SJSA1 (cell line): Measurements from ENCODE around the gene KLHL24. TPM values are rescaled to one million over a fixed set of nuclear protein-coding genes. Genes with fewer than 3 reads are reported as not detected.
A peak's percentile ranks its signal among the peaks of the same experiment; 100 is the strongest.
"Not testable (repeated sequence)": the region's sequence is repeated elsewhere in the genome, so short reads cannot be mapped to it uniquely, and the experiment has no call there.

Experiments
- DNase-seq, 2 experiments: peaks; one replicate each; pipeline ENCODE4 v3.0.0-alpha.2; 2015 to 2020; ENCODE audit warnings: low spot score in 2 of 2, low read depth in 1 of 2
- H3K27ac ChIP-seq: fragments of 250-450 bp; sonication (Bioruptor Pico); 2 replicates; pipeline ENCODE4 v1.5.1; 2020; ENCODE audit warnings: mild to moderate bottlenecking, moderate library complexity
- H3K27me3 ChIP-seq: fragments of 250-450 bp; sonication (Bioruptor Pico); replicated peaks from 2 replicates; pipeline ENCODE4 v1.5.1; 2020; ENCODE audit warnings: mild to moderate bottlenecking, moderate library complexity
- H3K36me3 ChIP-seq: fragments of 250-450 bp; sonication (Bioruptor Pico); 2 replicates; pipeline ENCODE4 v1.5.1; 2020; ENCODE audit warnings: mild to moderate bottlenecking
- H3K4me1 ChIP-seq: fragments of 250-450 bp; sonication (Bioruptor Pico); replicated peaks from 2 replicates; pipeline ENCODE4 v1.6.1; 2021; ENCODE audit warnings: mild to moderate bottlenecking
- H3K4me3 ChIP-seq: fragments of 250-450 bp; sonication (Bioruptor Pico); 2 replicates; pipeline ENCODE4 v1.5.1; 2020; ENCODE audit warnings: mild to moderate bottlenecking
- H3K9me3 ChIP-seq: fragments of 250-450 bp; sonication (Bioruptor Pico); replicated peaks from 2 replicates; pipeline ENCODE4 v1.5.1; 2020; ENCODE audit warnings: mild to moderate bottlenecking
- total RNA-seq: library from RNA; depleted of rRNA; stranded (reverse); fragments of >200 nt; shearing (Covaris generic); gene quantifications from 2 replicates; pipeline ENCODE4 v1.2.3, GENCODE V29; 2014; rRNA removed

The KLHL24 gene, protein sequence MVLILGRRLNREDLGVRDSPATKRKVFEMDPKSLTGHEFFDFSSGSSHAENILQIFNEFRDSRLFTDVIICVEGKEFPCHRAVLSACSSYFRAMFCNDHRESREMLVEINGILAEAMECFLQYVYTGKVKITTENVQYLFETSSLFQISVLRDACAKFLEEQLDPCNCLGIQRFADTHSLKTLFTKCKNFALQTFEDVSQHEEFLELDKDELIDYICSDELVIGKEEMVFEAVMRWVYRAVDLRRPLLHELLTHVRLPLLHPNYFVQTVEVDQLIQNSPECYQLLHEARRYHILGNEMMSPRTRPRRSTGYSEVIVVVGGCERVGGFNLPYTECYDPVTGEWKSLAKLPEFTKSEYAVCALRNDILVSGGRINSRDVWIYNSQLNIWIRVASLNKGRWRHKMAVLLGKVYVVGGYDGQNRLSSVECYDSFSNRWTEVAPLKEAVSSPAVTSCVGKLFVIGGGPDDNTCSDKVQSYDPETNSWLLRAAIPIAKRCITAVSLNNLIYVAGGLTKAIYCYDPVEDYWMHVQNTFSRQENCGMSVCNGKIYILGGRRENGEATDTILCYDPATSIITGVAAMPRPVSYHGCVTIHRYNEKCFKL
- total RNA-seq = 5.9 and 14.9 TPM in 2 replicates

DNA sequence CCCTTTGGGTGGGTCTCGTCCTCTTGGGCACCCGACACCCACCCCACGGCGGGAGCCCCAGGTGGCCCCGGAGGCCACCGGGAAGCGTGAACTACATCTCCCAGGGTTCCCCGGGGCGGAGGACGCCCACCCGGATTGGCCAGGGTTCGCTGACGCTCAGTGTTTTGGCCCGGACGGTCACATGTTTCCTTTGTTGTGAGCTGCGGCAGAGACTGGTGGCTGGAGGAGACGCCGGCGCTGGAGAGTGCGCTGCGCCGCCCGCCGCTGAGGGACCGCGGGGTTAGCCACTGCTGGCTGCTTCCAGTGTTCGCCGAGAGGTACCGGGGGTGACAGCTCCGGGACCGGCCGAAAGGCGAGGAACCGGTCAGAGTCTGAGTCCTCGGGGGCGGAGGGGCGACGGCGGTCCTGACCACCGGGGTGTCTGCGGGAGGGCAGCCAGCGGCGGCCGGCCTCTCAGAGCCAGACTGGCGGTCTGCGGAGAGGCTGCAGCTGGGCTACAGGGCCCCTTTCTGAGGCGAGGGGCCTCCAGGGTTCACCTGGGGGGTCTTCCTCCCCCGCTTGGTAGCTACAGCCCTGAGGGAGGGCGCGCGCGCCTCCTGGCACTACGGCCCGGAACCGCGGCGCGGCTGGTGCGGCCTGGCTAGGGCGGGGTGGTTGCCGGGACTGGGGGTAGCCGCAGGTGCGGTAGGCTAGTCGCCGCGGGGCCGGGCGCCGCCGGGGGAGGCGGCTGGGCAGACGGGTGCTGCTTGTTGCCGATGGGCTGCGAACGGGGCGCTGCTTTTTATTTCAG lies at the start of gene KLHL24:
TSS of gene KLHL24 (plus strand) at position 193 of the 790 bp plus-strand sequence. CDS start 14,734 bp downstream, outside the sequence.
- Histone ChIP-seq H3K27ac (peak within 1 kb of the TSS; percentile 41), H3K36me3 (no peaks in the 10 kb centered on the region), H3K27me3 (no peaks in the 10 kb centered on the region), H3K4me1 (peaks cover 6% of the 10 kb centered on the region), H3K9me3 (no peaks in the 10 kb centered on the region), H3K4me3 (peak within 1 kb of the TSS; percentile 62)
- DNase-seq = peak; percentile 79 to 87

DNA sequence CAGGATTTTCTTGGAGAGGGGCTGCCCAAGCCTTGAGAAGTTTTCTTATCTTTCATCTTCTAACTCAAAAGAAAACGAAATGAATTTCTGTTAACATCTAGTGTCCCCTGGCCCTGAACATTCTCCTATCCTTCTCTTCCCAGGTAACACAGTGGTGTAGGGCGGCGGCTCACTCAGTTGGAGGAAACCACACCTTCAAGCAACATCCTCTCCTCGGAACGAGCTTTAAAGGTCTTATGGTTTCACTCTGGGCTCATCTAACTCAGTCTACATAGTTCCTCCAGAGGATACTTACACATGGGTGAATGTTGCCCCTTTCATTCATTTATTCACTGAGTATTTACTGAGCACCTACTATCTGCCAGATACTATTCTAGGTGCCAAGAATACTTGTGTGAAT lies 48.9 kb upstream of the KLHL24 start:
- Histone ChIP-seq H3K36me3 (no peaks in the 10 kb centered on the region), H3K27ac (no peak overlapping the region), H3K9me3 (no peaks in the 10 kb centered on the region; the same call in 1 of the 2 replicates), H3K4me1 (no peaks in the 10 kb centered on the region), H3K27me3 (no peaks in the 10 kb centered on the region), H3K4me3 (no peak overlapping the region)
- no peak for DNase-seq

DNA sequence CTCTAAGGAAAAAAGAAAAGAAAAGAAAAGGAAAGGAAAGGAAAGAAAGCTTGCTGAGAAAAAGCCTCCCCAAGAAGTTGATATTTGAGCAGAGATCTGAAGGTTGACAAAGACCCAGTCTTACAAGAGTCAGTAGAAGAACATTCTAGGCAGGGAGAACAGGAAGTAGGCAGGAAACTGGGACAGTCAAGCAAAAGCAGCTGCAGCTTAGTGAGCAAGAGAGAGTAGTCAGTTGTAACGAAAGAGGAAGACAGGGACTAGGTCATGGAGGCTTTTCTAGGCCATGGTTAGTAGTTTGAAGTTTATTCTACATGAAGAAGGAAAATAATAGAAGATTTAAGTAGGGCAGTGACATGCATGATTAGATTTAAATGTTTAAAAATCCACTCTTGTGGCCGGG lies 48.1 kb upstream of the KLHL24 start:
- H3K27ac ChIP-seq = no peak overlapping the region
- no peak for DNase-seq
- no peaks in the 10 kb centered on the region for H3K36me3 ChIP-seq
- H3K4me3 ChIP-seq = no peak overlapping the region
- H3K4me1 ChIP-seq = no peaks in the 10 kb centered on the region
- no peaks in the 10 kb centered on the region for H3K27me3 ChIP-seq
- no peaks in the 10 kb centered on the region; the same call in 1 of the 2 replicates for H3K9me3 ChIP-seq

DNA sequence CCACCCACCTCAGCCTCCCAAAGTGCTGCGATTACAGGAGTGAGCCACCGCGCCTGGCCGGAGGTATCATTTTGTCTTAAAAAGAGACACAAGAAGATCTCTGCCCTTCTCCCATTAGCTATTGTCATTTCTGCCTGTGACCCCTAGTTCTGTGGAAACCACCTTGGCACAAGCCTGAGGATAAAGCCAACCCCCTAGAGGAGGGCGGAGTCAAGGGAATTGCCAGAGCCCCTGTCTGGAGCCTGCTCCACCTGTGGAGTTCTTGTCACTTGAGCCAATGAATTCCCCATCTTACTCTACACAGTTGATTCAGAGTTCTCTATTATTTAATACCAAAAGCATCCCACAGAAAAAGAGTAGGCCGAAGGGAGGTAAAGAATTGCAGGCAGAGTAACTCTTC lies 45.0 kb upstream of the KLHL24 start:
- no peak overlapping the region for H3K4me3 ChIP-seq
- no peaks in the 10 kb centered on the region for H3K4me1 ChIP-seq
- no peaks in the 10 kb centered on the region for H3K27me3 ChIP-seq

DNA sequence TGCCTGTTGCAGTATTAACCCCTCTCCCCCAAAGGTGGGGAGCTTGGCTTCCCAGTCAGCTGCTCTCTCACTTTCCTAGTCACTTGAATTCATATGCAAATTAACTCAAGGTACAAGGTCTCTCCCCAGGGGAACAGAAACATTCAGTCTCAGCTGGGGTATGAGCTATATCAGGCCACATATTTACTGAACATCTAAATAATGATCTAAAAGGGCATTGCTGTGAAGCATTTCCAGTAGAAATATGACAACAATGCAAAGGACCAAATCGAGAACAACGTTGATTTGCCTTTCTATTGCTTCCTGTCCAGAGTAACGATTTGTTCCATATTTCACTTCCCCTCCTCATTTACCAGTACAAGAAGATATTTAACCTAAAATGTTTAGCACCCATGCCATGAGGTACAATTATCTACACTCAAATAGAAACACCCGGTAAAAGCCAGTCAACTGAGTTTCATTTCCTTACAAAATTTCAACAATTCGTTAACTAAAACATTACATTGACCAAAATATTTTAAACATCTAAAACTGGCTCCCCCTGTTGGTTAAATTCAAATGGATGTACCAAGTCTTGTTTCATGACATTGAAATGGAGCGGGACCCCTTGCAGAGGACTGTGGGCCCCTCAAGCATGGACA lies 43.4 kb upstream of the KLHL24 start:
- no peaks in the 10 kb centered on the region for H3K27me3 ChIP-seq
- no peak overlapping the region for H3K4me3 ChIP-seq
- no peaks in the 10 kb centered on the region for H3K36me3 ChIP-seq
- no peaks in the 10 kb centered on the region; the same call in 1 of the 2 replicates for H3K9me3 ChIP-seq
- no peak for DNase-seq
- no peaks in the 10 kb centered on the region for H3K4me1 ChIP-seq
- H3K27ac ChIP-seq = no peak overlapping the region

More for the DNA sequence above, 45.0 kb upstream of the KLHL24 start:
- no peak overlapping the region for H3K27ac ChIP-seq
- no peaks in the 10 kb centered on the region for H3K36me3 ChIP-seq
- H3K9me3 ChIP-seq = no peaks in the 10 kb centered on the region; the same call in 1 of the 2 replicates
- DNase-seq = no peak

DNA sequence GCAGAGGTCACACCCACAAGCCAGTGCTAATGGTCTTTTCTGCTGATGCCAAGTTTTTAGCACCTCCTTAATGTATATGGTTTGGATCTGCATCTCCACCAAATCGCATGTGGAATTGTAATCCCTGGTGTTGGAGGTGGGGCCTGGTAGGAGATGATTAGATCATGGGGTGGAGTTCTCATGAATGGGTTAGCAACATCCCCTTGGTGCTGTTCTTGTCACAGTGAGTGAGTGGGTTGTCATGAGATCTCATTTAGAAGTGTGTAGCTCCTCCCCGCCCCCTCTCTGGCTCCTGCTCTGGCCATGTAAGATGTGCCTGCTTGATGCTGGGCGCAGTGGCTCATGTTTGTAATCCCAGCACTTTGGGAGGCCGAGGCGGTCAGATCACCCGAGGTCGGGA lies 42.6 kb upstream of the KLHL24 start:
- Histone ChIP-seq H3K27me3 (no peaks in the 10 kb centered on the region), H3K9me3 (no peaks in the 10 kb centered on the region), H3K27ac (no peak overlapping the region), H3K4me1 (no peaks in the 10 kb centered on the region), H3K36me3 (no peaks in the 10 kb centered on the region), H3K4me3 (no peak overlapping the region)
- no peak for DNase-seq

DNA sequence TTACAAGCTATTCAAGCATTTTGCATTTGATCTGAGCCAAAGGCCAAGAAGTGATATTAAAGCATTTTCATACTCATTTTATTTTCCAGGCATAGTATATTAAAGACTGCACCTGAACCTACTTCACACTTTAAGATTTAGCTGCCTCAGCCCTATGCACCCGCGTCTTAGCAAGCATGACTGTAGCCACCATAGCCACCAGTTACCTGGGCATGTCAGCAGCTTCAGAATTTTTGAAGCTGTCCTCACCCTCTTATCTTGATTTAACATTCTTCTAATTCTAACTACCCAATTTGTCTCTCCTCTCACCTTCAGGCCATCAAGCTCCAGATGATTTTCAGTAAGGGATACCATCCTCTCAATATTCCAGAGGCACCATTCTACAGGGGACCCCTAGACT lies 40.8 kb upstream of the KLHL24 start:
- no peak overlapping the region for H3K27ac ChIP-seq
- no peak for DNase-seq
- no peaks in the 10 kb centered on the region for H3K27me3 ChIP-seq
- H3K4me1 ChIP-seq = no peaks in the 10 kb centered on the region
- no peaks in the 10 kb centered on the region for H3K9me3 ChIP-seq
- no peaks in the 10 kb centered on the region for H3K36me3 ChIP-seq
- H3K4me3 ChIP-seq = no peak overlapping the region

DNA sequence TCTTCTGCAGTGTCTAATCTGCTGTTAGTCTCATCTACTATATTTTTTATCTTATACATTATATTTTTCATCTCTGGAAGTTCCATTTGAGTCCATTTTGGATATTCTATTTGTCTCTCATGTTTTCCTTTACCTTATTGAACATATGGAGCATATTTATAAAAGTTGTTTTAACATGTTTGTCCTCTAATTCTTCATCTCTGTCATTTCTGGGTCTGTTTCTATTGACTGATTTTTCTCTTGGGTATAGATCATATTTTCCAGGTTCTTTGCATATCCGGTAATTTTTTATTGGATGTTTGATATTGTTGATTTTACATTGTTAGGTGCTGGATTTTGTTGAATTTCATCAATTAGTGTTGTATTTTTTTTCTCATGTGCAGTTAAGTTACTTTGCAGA lies 37.5 kb upstream of the KLHL24 start:
- no peaks in the 10 kb centered on the region for H3K27me3 ChIP-seq
- no peaks in the 10 kb centered on the region for H3K9me3 ChIP-seq
- H3K4me3 ChIP-seq = no peak overlapping the region
- no peaks in the 10 kb centered on the region for H3K36me3 ChIP-seq
- no peaks in the 10 kb centered on the region for H3K4me1 ChIP-seq
- H3K27ac ChIP-seq = no peak overlapping the region
- no peak for DNase-seq

DNA sequence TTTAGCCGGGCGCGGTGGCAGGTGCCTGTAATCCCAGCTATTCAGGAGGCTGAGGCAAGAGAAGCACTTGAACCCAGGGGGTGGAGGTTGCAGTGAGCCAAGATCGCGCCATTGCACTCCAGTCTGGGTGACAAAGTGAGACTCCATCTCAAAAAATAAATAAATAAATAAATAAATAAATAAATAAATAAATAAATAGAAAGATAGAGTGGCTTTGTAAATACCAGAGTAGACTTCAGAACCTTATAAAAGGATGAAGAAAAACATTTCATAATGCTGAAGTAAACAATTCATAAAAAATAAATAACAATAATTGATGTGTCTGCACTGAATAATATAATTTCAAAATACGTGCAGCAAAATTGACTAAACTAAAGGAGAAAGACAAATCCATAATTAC lies 24.1 kb upstream of the KLHL24 start:
- not testable (repeated sequence) for H3K4me1 ChIP-seq, H3K27me3 ChIP-seq, H3K27ac ChIP-seq, H3K36me3 ChIP-seq, DNase-seq, H3K4me3 ChIP-seq, H3K9me3 ChIP-seq

DNA sequence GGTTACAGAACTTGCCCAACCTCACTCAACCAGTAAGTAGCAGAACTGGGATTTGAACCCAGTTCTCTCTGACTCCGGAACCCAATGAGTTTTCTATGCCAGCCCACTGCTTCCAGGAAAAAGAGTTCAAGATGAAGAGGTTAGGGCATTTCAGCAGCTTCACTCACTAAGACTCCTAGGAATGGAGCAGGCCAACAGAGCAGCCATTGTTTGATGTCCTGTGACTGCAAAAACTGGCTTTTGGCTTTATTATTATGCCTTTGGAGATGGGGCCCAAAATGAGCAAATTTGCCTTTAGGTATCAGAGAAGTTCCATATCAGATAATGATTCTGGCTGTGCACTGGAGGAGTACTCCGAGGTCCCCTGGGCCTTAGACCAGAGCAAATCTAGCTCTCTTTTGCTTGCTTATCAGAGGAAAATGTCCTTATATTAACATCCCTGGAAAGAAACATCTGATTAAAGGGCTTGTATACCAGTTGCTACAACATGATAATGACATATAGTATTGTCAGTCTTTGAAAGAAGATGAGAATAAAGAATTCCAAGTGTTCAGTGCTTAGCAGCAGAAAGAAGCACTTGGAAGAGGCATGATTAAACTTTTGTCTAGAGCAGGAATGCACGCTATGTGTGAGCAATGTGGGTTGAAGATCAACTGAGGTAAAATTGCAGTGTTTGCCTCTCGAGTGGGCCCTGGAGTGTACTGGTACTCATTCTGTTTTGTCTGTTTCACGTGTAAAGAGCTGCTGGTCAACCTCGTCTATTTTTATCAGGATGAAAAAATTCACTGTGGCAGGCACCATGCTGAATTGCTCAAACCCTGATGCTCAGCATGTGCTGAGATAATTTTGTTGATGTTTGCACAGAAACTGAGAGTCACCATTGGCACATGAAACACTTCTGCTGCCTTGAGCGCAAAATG lies 21.8 kb upstream of the KLHL24 start:
- DNase-seq = no peak
- no peaks in the 10 kb centered on the region for H3K4me1 ChIP-seq
- no peaks in the 10 kb centered on the region for H3K36me3 ChIP-seq

DNA sequence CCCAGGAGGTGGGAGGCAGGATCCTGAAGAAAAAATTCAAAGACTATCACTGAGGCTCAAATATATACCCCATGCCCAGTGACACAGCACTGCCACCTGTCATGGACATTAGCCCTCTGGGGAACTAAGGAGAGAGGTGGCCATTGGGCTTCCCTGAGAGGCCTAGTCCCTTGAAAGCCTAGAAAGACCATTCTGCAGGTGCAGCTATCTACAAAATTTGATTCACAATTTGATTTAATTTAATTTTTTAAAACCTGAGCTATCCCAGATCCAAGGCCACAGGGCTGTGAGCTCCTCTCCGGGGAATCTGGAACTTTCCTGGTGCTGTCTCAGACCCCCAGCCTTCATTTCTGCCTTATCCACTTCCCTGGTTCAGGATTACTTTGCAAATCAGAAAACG lies 16.9 kb upstream of the KLHL24 start:
- DNase-seq = no peak
- Histone ChIP-seq H3K27ac (no peak overlapping the region), H3K27me3 (no peaks in the 10 kb centered on the region), H3K4me1 (no peaks in the 10 kb centered on the region), H3K4me3 (no peak overlapping the region), H3K36me3 (no peaks in the 10 kb centered on the region), H3K9me3 (no peaks in the 10 kb centered on the region)

More for the DNA sequence above, 21.8 kb upstream of the KLHL24 start:
- Histone ChIP-seq H3K27ac (no peak overlapping the region), H3K4me3 (no peak overlapping the region), H3K9me3 (no peaks in the 10 kb centered on the region), H3K27me3 (no peaks in the 10 kb centered on the region)

DNA sequence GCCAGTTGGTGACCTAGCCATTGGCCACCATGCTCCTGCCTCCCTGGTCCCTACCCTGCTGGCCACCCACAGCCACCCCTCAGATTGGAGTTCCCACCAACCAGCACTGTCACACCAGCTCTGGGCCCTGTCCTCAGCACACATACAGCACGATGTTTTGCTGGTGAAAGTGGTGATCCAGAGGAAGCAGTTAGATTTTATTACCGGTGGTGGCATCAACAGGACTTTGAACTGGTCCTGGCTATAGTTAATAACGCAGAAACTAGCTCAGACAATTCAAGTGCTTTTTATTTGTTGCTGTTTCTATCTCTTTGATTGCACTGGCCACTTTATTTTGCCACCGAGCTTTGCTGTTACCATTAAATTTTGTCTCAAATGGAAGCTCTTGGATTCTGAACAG lies 16.4 kb upstream of the KLHL24 start:
- Histone ChIP-seq H3K36me3 (no peaks in the 10 kb centered on the region), H3K27ac (no peak overlapping the region), H3K4me3 (no peak overlapping the region), H3K4me1 (no peaks in the 10 kb centered on the region), H3K9me3 (no peaks in the 10 kb centered on the region), H3K27me3 (no peaks in the 10 kb centered on the region)
- no peak for DNase-seq
